ENCODE measurements around the gene GLIPR1L2.

Gene GLIPR1L2

GRCh38 chr12:75349946-75350345 is 40.9 kb upstream of the GLIPR1L2 start:
- Histone ChIP-seq H4K20me1 (ENCODE audit: insufficient read depth, low read length) (no peaks in the 10 kb centered on the region), H3K9me3 (ENCODE audit: insufficient read depth, low read length) (no peaks in the 10 kb centered on the region), H3K4me3 (ENCODE audit: low read length) (no peak overlapping the region), H3K79me2 (ENCODE audit: low read length) (no peaks in the 10 kb centered on the region), H3K4me1 (ENCODE audit: low read length) (no peaks in the 10 kb centered on the region), H2AFZ (ENCODE audit: low read depth, low read length) (no peak overlapping the region), H3K27me3 (ENCODE audit: low read depth, low read length) (no peaks in the 10 kb centered on the region), H3K9ac (ENCODE audit: low read length) (no peak overlapping the region), H3K4me2 (ENCODE audit: low read length) (no peak overlapping the region), H3K27ac (ENCODE audit: low read length) (no peak overlapping the region), H3K36me3 (replicated peaks; ENCODE audit: low read depth, low read length) (no peaks in the 10 kb centered on the region)
- TF ChIP-seq EZH2phosphoT487 (IDR thresholded peaks at IDR 0.05; ENCODE audit: low read depth) (no peak), CTCF (IDR thresholded peaks at IDR 0.05; ENCODE audit: low read depth, low read length) (no peak)

- Histone ChIP-seq H3K27me3 (ENCODE audit: low read depth, low read length) (no peaks in the 10 kb centered on the region), H3K9me3 (ENCODE audit: insufficient read depth, low read length) (no peaks in the 10 kb centered on the region), H3K4me3 (ENCODE audit: low read length) (no peak overlapping the region), H3K4me2 (ENCODE audit: low read length) (no peak overlapping the region), H3K9ac (ENCODE audit: low read length) (no peak overlapping the region), H2AFZ (ENCODE audit: low read depth, low read length) (no peak overlapping the region), H3K79me2 (ENCODE audit: low read length) (no peaks in the 10 kb centered on the region), H4K20me1 (ENCODE audit: insufficient read depth, low read length) (no peaks in the 10 kb centered on the region), H3K36me3 (replicated peaks; ENCODE audit: low read depth, low read length) (no peaks in the 10 kb centered on the region), H3K4me1 (ENCODE audit: low read length) (no peaks in the 10 kb centered on the region), H3K27ac (ENCODE audit: low read length) (no peak overlapping the region)
- TF ChIP-seq EZH2phosphoT487 (IDR thresholded peaks at IDR 0.05; ENCODE audit: low read depth), result no peak
- TF ChIP-seq CTCF (IDR thresholded peaks at IDR 0.05; ENCODE audit: low read depth, low read length), result no peak
These were observed 40.5 kb upstream of the GLIPR1L2 start for GRCh38 chr12:75350413-75350812.

GRCh38 chr12:75354011-75354410 is 36.9 kb upstream of the GLIPR1L2 start:
- Histone ChIP-seq H3K27me3 (ENCODE audit: low read depth, low read length) (no peaks in the 10 kb centered on the region), H3K4me3 (ENCODE audit: low read length) (no peak overlapping the region), H3K79me2 (ENCODE audit: low read length) (no peaks in the 10 kb centered on the region), H3K4me1 (ENCODE audit: low read length) (no peaks in the 10 kb centered on the region), H3K4me2 (ENCODE audit: low read length) (no peak overlapping the region), H3K36me3 (replicated peaks; ENCODE audit: low read depth, low read length) (no peaks in the 10 kb centered on the region), H3K9me3 (ENCODE audit: insufficient read depth, low read length) (no peaks in the 10 kb centered on the region), H3K9ac (ENCODE audit: low read length) (no peak overlapping the region), H3K27ac (ENCODE audit: low read length) (no peak overlapping the region), H4K20me1 (ENCODE audit: insufficient read depth, low read length) (no peaks in the 10 kb centered on the region), H2AFZ (ENCODE audit: low read depth, low read length) (no peak overlapping the region)
- TF ChIP-seq CTCF (IDR thresholded peaks at IDR 0.05; ENCODE audit: low read depth, low read length) (no peak), EZH2phosphoT487 (IDR thresholded peaks at IDR 0.05; ENCODE audit: low read depth) (no peak)

- Histone ChIP-seq H3K4me1 (ENCODE audit: low read length) (no peaks in the 10 kb centered on the region), H3K9ac (ENCODE audit: low read length) (no peak overlapping the region), H3K36me3 (replicated peaks; ENCODE audit: low read depth, low read length) (no peaks in the 10 kb centered on the region), H2AFZ (ENCODE audit: low read depth, low read length) (no peak overlapping the region), H3K4me3 (ENCODE audit: low read length) (no peak overlapping the region), H4K20me1 (ENCODE audit: insufficient read depth, low read length) (no peaks in the 10 kb centered on the region), H3K4me2 (ENCODE audit: low read length) (no peak overlapping the region), H3K27ac (ENCODE audit: low read length) (no peak overlapping the region), H3K27me3 (ENCODE audit: low read depth, low read length) (no peaks in the 10 kb centered on the region), H3K9me3 (ENCODE audit: insufficient read depth, low read length) (peaks cover 2% of the 10 kb centered on the region; the same call in 1 of the 2 replicates), H3K79me2 (ENCODE audit: low read length) (no peaks in the 10 kb centered on the region)
- TF ChIP-seq CTCF (IDR thresholded peaks at IDR 0.05; ENCODE audit: low read depth, low read length) (no peak), EZH2phosphoT487 (IDR thresholded peaks at IDR 0.05; ENCODE audit: low read depth) (no peak)
These were observed 30.0 kb upstream of the GLIPR1L2 start for GRCh38 chr12:75360920-75361319.
